Loucy (cell line): ENCODE data around the gene ZCCHC24.

Experiments
- H2AFZ ChIP-seq: fragments of 200-600 bp; sonication (generic); 2 replicates; pipeline ENCODE4 v1.6.0; 2016; ENCODE audit warnings: antibody characterized with exemption, mild to moderate bottlenecking, low read length, moderate library complexity
- H3F3A ChIP-seq: fragments of 200-600 bp; 2 replicates; pipeline ENCODE4 v1.6.0; 2016; ENCODE audit warnings: antibody characterized with exemption, low read depth, mild to moderate bottlenecking
- H3K27me3 ChIP-seq: fragments of 200-600 bp; sonication (generic); 2 replicates; pipeline ENCODE4 v1.6.1; 2014; ENCODE audit warnings: low read length, mild to moderate bottlenecking; ENCODE audit not compliant: insufficient read depth, poor library complexity, severe bottlenecking
- H3K36me3 ChIP-seq: fragments of 200-600 bp; sonication (generic); 2 replicates; pipeline ENCODE4 v1.6.1; 2016; ENCODE audit warnings: low read length; ENCODE audit not compliant: insufficient read depth
- H3K4me1 ChIP-seq: fragments of 200-600 bp; sonication (generic); 2 replicates; pipeline ENCODE4 v1.5.1; 2014; ENCODE audit warnings: low read length, mild to moderate bottlenecking; ENCODE audit not compliant: insufficient read depth, poor library complexity, severe bottlenecking
- H3K4me2 ChIP-seq: fragments of 200-600 bp; sonication (generic); 2 replicates; pipeline ENCODE4 v1.6.0; 2014; ENCODE audit warnings: antibody characterized with exemption, low read length, low read depth, mild to moderate bottlenecking; ENCODE audit not compliant: poor library complexity, severe bottlenecking
- H3K4me3 ChIP-seq: fragments of 200-600 bp; sonication (generic); 2 replicates; pipeline ENCODE4 v1.5.1; 2014; ENCODE audit warnings: low read length, mild to moderate bottlenecking, mixed read lengths; ENCODE audit not compliant: poor library complexity, severe bottlenecking
- H3K79me2 ChIP-seq: fragments of 200-600 bp; sonication (generic); 2 replicates; pipeline ENCODE4 v1.6.1; 2014; ENCODE audit warnings: low read length; ENCODE audit not compliant: insufficient read depth
- H3K9ac ChIP-seq: fragments of 200-600 bp; sonication (generic); 2 replicates; pipeline ENCODE4 v1.6.0; 2014; ENCODE audit warnings: mild to moderate bottlenecking, low read depth, low read length, moderate library complexity; ENCODE audit not compliant: poor library complexity, severe bottlenecking
- H3K9me2 ChIP-seq: fragments of 200-600 bp; sonication (generic); replicated peaks from 2 replicates; pipeline ENCODE4 v1.6.1; 2016; ENCODE audit warnings: low read depth, low read length, mixed read lengths
- H3K9me3 ChIP-seq: fragments of 200-600 bp; sonication (generic); 2 replicates; pipeline ENCODE4 v1.6.1; 2014; ENCODE audit warnings: mild to moderate bottlenecking, antibody characterized with exemption, low read length, low read depth; ENCODE audit not compliant: insufficient read depth
- H4K20me1 ChIP-seq: fragments of 200-600 bp; sonication (generic); 2 replicates; pipeline ENCODE4 v1.6.0; 2014; ENCODE audit warnings: antibody characterized with exemption, low read length, mild to moderate bottlenecking; ENCODE audit not compliant: insufficient read depth, poor library complexity, severe bottlenecking
- CTCF ChIP-seq: fragments of 200-600 bp; sonication (generic); conservative IDR thresholded peaks from 2 replicates; pipeline ENCODE4 v1.5.1; 2014; ENCODE audit warnings: mild to moderate bottlenecking, antibody characterized with exemption, low read length
- EZH2phosphoT487 ChIP-seq: fragments of 200-600 bp; IDR thresholded peaks from 2 replicates; pipeline ENCODE4 v1.6.1; 2018; ENCODE audit warnings: antibody characterized with exemption, mild to moderate bottlenecking, moderate library complexity, borderline replicate concordance

Gene ZCCHC24

DNA sequence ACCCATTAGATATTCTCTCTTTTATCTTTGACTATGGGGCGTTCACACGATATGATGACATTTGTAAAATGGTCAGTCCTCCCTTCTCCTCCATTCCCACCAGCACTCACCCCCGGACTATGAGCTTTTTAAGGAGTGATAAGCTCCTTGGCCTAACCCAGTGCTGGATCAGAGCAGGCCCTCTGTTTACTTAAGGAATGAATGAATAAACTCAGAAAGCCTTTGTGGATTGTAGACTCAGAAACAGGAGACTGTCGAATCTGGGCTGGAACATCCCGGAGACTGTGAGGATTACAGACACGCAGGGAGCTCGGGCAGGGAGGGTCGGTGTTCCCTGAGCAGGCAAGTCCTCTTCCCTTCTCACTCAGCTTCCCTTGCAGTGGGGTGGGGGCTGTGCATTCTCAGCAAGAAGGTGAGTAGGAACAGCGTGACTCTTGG is 6.8 kb upstream of the ZCCHC24 start:
- no peak overlapping the region for H3K4me2 ChIP-seq
- no peak overlapping the region for H3K4me3 ChIP-seq
- H3K4me1 ChIP-seq: no peaks in the 10 kb centered on the region
- no peaks in the 10 kb centered on the region for H3F3A ChIP-seq
- no peaks in the 10 kb centered on the region for H3K79me2 ChIP-seq
- TF ChIP-seq CTCF (no peak), EZH2phosphoT487 (no peak)
- no peak overlapping the region for H3K9ac ChIP-seq
- no peaks in the 10 kb centered on the region for H3K27me3 ChIP-seq
- no peaks in the 10 kb centered on the region for H4K20me1 ChIP-seq
- H2AFZ ChIP-seq: no peak overlapping the region
- no peaks in the 10 kb centered on the region for H3K9me2 ChIP-seq
- no peaks in the 10 kb centered on the region for H3K9me3 ChIP-seq
- no peaks in the 10 kb centered on the region for H3K36me3 ChIP-seq

GRCh38 chr10:79451046-79451699 is 5.7 kb upstream of the ZCCHC24 start:
- H3K9me2 ChIP-seq: no peaks in the 10 kb centered on the region
- H2AFZ ChIP-seq: no peak overlapping the region
- no peak overlapping the region for H3K4me3 ChIP-seq
- H3K9ac ChIP-seq: no peak overlapping the region
- peaks cover 2% of the 10 kb centered on the region for H3K4me1 ChIP-seq
- no peak for TF ChIP-seq CTCF
- TF ChIP-seq EZH2phosphoT487: no peak
- H3K27me3 ChIP-seq: no peaks in the 10 kb centered on the region
- no peaks in the 10 kb centered on the region for H3K36me3 ChIP-seq
- H3K4me2 ChIP-seq: no peak overlapping the region
- H3F3A ChIP-seq: no peaks in the 10 kb centered on the region
- H4K20me1 ChIP-seq: no peaks in the 10 kb centered on the region
- no peaks in the 10 kb centered on the region for H3K79me2 ChIP-seq
- no peaks in the 10 kb centered on the region for H3K9me3 ChIP-seq

DNA sequence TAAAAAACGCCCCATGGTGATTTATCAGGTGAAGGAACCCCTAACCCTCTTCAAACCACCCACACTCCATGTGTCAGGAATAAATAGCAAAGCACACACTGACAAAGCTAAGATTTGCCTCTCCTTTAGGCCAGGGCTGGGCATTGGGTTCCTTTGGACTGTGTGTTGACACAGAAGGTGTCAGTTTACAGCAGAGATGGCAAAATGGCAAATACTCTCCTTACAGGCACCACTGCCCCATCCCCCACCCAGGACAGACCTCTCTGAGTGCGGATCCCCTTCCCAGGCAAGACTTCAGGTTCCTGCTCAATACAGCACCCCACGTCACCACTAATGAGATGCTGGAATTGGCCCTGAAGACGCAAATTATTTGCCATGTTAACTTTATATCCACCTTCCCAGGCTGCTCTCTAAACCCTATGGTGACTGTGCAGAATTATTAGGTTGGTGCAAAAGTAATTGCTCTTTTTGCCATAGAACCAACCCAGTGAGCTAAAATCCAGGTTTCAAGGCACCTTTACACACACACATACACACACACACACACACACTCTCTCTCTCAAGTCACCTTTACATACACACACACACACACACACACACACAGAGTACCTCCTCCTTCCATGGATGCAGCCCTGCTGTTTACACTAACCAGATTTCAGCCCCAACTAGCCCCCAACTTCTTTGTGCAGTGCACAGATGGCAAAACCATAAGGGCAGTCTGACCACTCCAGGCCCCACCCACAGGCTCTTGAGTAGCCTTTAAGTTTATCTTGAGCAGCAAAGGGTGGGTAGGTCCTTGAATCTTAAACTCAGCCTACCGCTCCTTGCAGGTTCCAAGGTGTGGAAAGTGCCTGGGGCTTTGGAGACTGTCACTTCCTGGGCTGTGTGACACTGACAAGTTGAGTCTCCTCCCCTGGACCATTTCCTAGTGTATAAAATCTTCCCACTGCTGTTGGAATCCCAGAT is 4.0 kb upstream of the ZCCHC24 start:
- TF ChIP-seq EZH2phosphoT487: no peak
- no peak for TF ChIP-seq CTCF
- Histone ChIP-seq H3K36me3 (no peaks in the 10 kb centered on the region), H3K27me3 (no peaks in the 10 kb centered on the region), H2AFZ (no peak overlapping the region), H4K20me1 (peaks cover 3% of the 10 kb centered on the region), H3K4me3 (no peak overlapping the region), H3F3A (no peaks in the 10 kb centered on the region), H3K9ac (no peak overlapping the region), H3K4me2 (no peak overlapping the region), H3K4me1 (peaks cover 8% of the 10 kb centered on the region), H3K79me2 (no peaks in the 10 kb centered on the region), H3K9me3 (no peaks in the 10 kb centered on the region), H3K9me2 (no peaks in the 10 kb centered on the region)
